Measurements from ENCODE around the gene PLEKHH3.

Gene PLEKHH3

GRCh38 chr17:42659079-42659931 is 17.5 kb downstream of the PLEKHH3 start, which contains the start of gene TUBG2:
Gene TUBG2, plus strand, starts transcription at chr17:42659284. Its CDS starts 220 bp downstream, at chr17:42659504.
- in situ Hi-C loops (cut with HindIII; ENCODE audit: low pct_ligation_motif_present, low sequenced_read_pairs) = no loop called here
- DNase-seq = peak; percentile 78
- H3K4me3 ChIP-seq (ENCODE audit: low read depth, low read length) = peak within 1 kb of the TSS; percentile 66
- H3K27ac ChIP-seq = no peak within 1 kb of the TSS
- no peaks in the 10 kb centered on the region for H3K27me3 ChIP-seq (replicated peaks)
- TF ChIP-seq CTCF (IDR thresholded peaks at IDR 0.05; ENCODE audit: low read depth, low read length, missing control alignments) = no peak
- peaks cover 4% of the 10 kb centered on the region for H3K36me3 ChIP-seq (replicated peaks)

- Histone ChIP-seq H3K4me3 (ENCODE audit: low read depth, low read length) (no peak overlapping the region), H3K36me3 (replicated peaks) (peaks cover 4% of the 10 kb centered on the region), H3K27ac (no peak overlapping the region), H3K27me3 (replicated peaks) (no peaks in the 10 kb centered on the region)
- in situ Hi-C loops (cut with HindIII; ENCODE audit: low pct_ligation_motif_present, low sequenced_read_pairs) = no loop called here
- no peak for DNase-seq
- TF ChIP-seq CTCF (IDR thresholded peaks at IDR 0.05; ENCODE audit: low read depth, low read length, missing control alignments) = no peak
These were observed 18.8 kb downstream of the PLEKHH3 start for GRCh38 chr17:42657824-42658588.

GRCh38 chr17:42655528-42655927 is 21.3 kb downstream of the PLEKHH3 start:
- H3K27me3 ChIP-seq (replicated peaks) = no peaks in the 10 kb centered on the region
- no peak for TF ChIP-seq CTCF (IDR thresholded peaks at IDR 0.05; ENCODE audit: low read depth, low read length, missing control alignments)
- H3K36me3 ChIP-seq (replicated peaks) = no peaks in the 10 kb centered on the region
- no peak for DNase-seq
- no peak overlapping the region for H3K4me3 ChIP-seq (ENCODE audit: low read depth, low read length)
- no peak overlapping the region for H3K27ac ChIP-seq
- in situ Hi-C loops (cut with HindIII; ENCODE audit: low pct_ligation_motif_present, low sequenced_read_pairs) = no loop called here

- DNase-seq = peak; percentile 50
- H3K4me3 ChIP-seq (ENCODE audit: low read depth, low read length) = peak overlapping the region; percentile 46
- no peak for TF ChIP-seq CTCF (IDR thresholded peaks at IDR 0.05; ENCODE audit: low read depth, low read length, missing control alignments)
- in situ Hi-C loops (cut with HindIII; ENCODE audit: low pct_ligation_motif_present, low sequenced_read_pairs) = no loop called here
- H3K27ac ChIP-seq = no peak overlapping the region
- no peaks in the 10 kb centered on the region for H3K27me3 ChIP-seq (replicated peaks)
- no peaks in the 10 kb centered on the region for H3K36me3 ChIP-seq (replicated peaks)
These were observed 23.3 kb downstream of the PLEKHH3 start for GRCh38 chr17:42653179-42654124.

GRCh38 chr17:42651392-42651791 is 25.4 kb downstream of the PLEKHH3 start:
- no peaks in the 10 kb centered on the region for H3K27me3 ChIP-seq (replicated peaks)
- H3K4me3 ChIP-seq (ENCODE audit: low read depth, low read length) = no peak overlapping the region
- in situ Hi-C loops (cut with HindIII; ENCODE audit: low pct_ligation_motif_present, low sequenced_read_pairs) = no loop called here
- no peak for DNase-seq
- TF ChIP-seq CTCF (IDR thresholded peaks at IDR 0.05; ENCODE audit: low read depth, low read length, missing control alignments) = no peak
- no peaks in the 10 kb centered on the region for H3K36me3 ChIP-seq (replicated peaks)
- no peak overlapping the region for H3K27ac ChIP-seq

Measured in brain microvascular endothelial cell (primary cell).